Panc1 (cell line): ENCODE measurements around the gene FGFRL1. TPM values are rescaled to one million over a fixed set of nuclear protein-coding genes. Genes with fewer than 3 reads are reported as not detected.

Experiments used
- ATAC-seq: fragments of 200-7000 bp; cut with Tn5 transposase; 2 replicates; pipeline ENCODE4 v1.9.1; 2020; ENCODE audit warnings: mild to moderate bottlenecking, moderate library complexity
- BruUV-seq: library from RNA; stranded (reverse); fragments of 400-500 nt; replicated peaks from 2 replicates; lab custom pipeline; 2021; lab: Mats Ljungman, UMichigan
- CTCF ChIA-PET: fragments of 300-600 bp; sonication (Branson Sonifier 250); formaldehyde crosslinking; loops from one replicate; lab custom pipeline; 2022; ENCODE audit warnings: antibody characterized with exemption; lab: Charles Lee
- POLR2A ChIA-PET: fragments of 300-600 bp; sonication (Branson Sonifier 250); formaldehyde crosslinking; loops from one replicate; lab custom pipeline; 2022; ENCODE audit warnings: antibody characterized with exemption; lab: Charles Lee
- DNase-seq: peaks from one replicate; pipeline ENCODE4 v3.0.0-alpha.2; 2010; ENCODE audit warnings: low read depth, low spot score
- H3K27ac ChIP-seq: 2 replicates; pipeline ENCODE4 v1.5.1; 2011; ENCODE audit warnings: mild to moderate bottlenecking, low read length, inconsistent platforms
- H3K27me3 ChIP-seq: fragments of 200-500 bp; sonication (Bioruptor generic); 2 replicates; pipeline ENCODE4 v1.6.0; 2014; ENCODE audit warnings: low read length, inconsistent platforms; ENCODE audit not compliant: control insufficient read depth, insufficient read depth
- H3K36me3 ChIP-seq: fragments of 200-500 bp; sonication (Bioruptor generic); 2 replicates; pipeline ENCODE4 v1.5.1; 2014; ENCODE audit warnings: inconsistent platforms, mild to moderate bottlenecking, low read length, moderate library complexity; ENCODE audit not compliant: control insufficient read depth, insufficient read depth
- H3K4me1 ChIP-seq: 2 replicates; pipeline ENCODE4 v1.5.1; 2011; ENCODE audit warnings: inconsistent platforms, mild to moderate bottlenecking, low read length, moderate library complexity; ENCODE audit not compliant: control insufficient read depth, insufficient read depth
- H3K4me3 ChIP-seq, 2 experiments: 2 replicates each; pipeline ENCODE4 v1.5.1; 2011 to 2012; ENCODE audit warnings: low read depth in 2 of 2, low read length in 2 of 2, mild to moderate bottlenecking in 2 of 2, inconsistent platforms in 1 of 2, moderate library complexity in 1 of 2
- H3K9me3 ChIP-seq: fragments of 200-500 bp; sonication (Bioruptor generic); 2 replicates; pipeline ENCODE4 v1.5.1; 2014; ENCODE audit warnings: low read depth, mild to moderate bottlenecking, inconsistent platforms, low read length, moderate library complexity; ENCODE audit not compliant: control insufficient read depth, insufficient read depth
- CTCF ChIP-seq: fragments of 450-650 bp; IDR thresholded peaks from 2 replicates; pipeline ENCODE4 v1.5.1; 2017; ENCODE audit warnings: mild to moderate bottlenecking
- POLR2AphosphoS5 ChIP-seq: IDR thresholded peaks from 2 replicates; pipeline ENCODE4 v1.6.1; 2012; ENCODE audit warnings: mild to moderate bottlenecking, low read depth, low read length, moderate library complexity
- REST ChIP-seq, 2 experiments: IDR thresholded peaks; 2 replicates each; pipeline ENCODE4 v1.6.1; 2011 to 2012; ENCODE audit warnings: low read depth in 2 of 2, control low read depth in 1 of 2, low read length in 1 of 2, mild to moderate bottlenecking in 1 of 2, moderate library complexity in 1 of 2; ENCODE audit not compliant: insufficient read depth in 1 of 2
- SIN3A ChIP-seq: IDR thresholded peaks from 2 replicates; pipeline ENCODE4 v1.6.1; 2012; ENCODE audit warnings: low read depth, mild to moderate bottlenecking, low read length, moderate library complexity, borderline replicate concordance; ENCODE audit not compliant: insufficient read depth
- TCF7L2 ChIP-seq: IDR thresholded peaks from 2 replicates; pipeline ENCODE4 v1.6.1; 2011; ENCODE audit warnings: mild to moderate bottlenecking, low read depth, low read length, inconsistent platforms
- in situ Hi-C: cut with HindIII; loops from 2 replicates; pipeline ENCODE4 v1.10.0; 2016; ENCODE audit warnings: low sequenced_read_pairs, low pct_unique_long_range_greater_than_20kb
- intact Hi-C: fragments of 100-400 bp; cut with micrococcal nuclease; formaldehyde crosslinking; loops from one replicate; pipeline ENCODE4 v1.10.0; 2022; ENCODE audit not compliant: unreplicated experiment
- total RNA-seq: library from RNA; stranded (reverse); gene quantifications from one replicate; pipeline ENCODE4 v1.2.1, GENCODE V29; 2021; ENCODE audit not compliant: unreplicated experiment

Gene FGFRL1
- total RNA-seq, 1 experiment from 2014 or later, result 43.1 TPM

GRCh38 chr4:963276-964225 lies 47.9 kb upstream of the FGFRL1 start:
- intact Hi-C loops, result no loop called here
- H3K4me1 ChIP-seq, result no peaks in the 10 kb centered on the region
- no peaks in the 10 kb centered on the region for H3K27me3 ChIP-seq
- no peak overlapping the region for H3K4me3 ChIP-seq
- H3K27ac ChIP-seq, result no peak overlapping the region
- BruUV-seq, result no TSS peak
- ChIA-PET POLR2A (no interaction called here), CTCF (no interaction called here)
- H3K9me3 ChIP-seq, result no peaks in the 10 kb centered on the region
- DNase-seq (no peak), ATAC-seq (no peak)
- TF ChIP-seq SIN3A (no peak), REST (IDR thresholded peaks at IDR 0.05; ENCODE audit: insufficient read depth in 1 of 2, low read depth in 2 of 2, low read length in 1 of 2) (no peak), CTCF (no peak), TCF7L2 (no peak), POLR2AphosphoS5 (no peak)
- in situ Hi-C loops, result no loop called here
- H3K36me3 ChIP-seq, result no peaks in the 10 kb centered on the region

- H3K27me3 ChIP-seq, result no peaks in the 10 kb centered on the region
- no peaks in the 10 kb centered on the region for H3K9me3 ChIP-seq
- intact Hi-C loops, result no loop called here
- in situ Hi-C loops, result no loop called here
- DNase-seq (no peak), ATAC-seq (no peak)
- CTCF ChIA-PET, result no interaction called here
- no peaks in the 10 kb centered on the region for H3K36me3 ChIP-seq
- BruUV-seq, result no TSS peak
- H3K4me3 ChIP-seq, result no peak overlapping the region
- no peaks in the 10 kb centered on the region for H3K4me1 ChIP-seq
- POLR2A ChIA-PET, result no interaction called here
- H3K27ac ChIP-seq, result no peak overlapping the region
- TF ChIP-seq POLR2AphosphoS5, result no peak
- no peak for TF ChIP-seq SIN3A
- no peak for TF ChIP-seq CTCF
- no peak for TF ChIP-seq TCF7L2
- TF ChIP-seq REST (IDR thresholded peaks at IDR 0.05; ENCODE audit: insufficient read depth in 1 of 2, low read depth in 2 of 2, low read length in 1 of 2), result no peak
Measured at GRCh38 chr4:964346-965025, 46.9 kb upstream of the FGFRL1 start.
